DMS 273 treated with DMSO at 0.1 percent for 48 hours (cell line): Measurements from ENCODE around the gene CKAP2.
A peak's percentile ranks its signal among the peaks of the same experiment; 100 is the strongest.
"Not testable (repeated sequence)": the region's sequence is repeated elsewhere in the genome, so short reads cannot be mapped to it uniquely, and the experiment has no call there.

Source experiments
- DNase-seq: peaks from one replicate; lab custom pipeline; 2025; lab: John Stamatoyannopoulos, UW

CKAP2 gene

GRCh38 chr13:52454820-52455676 lies at the start of gene CKAP2:
TSS of gene CKAP2 (plus strand) at chr13:52455478. CDS start at chr13:52455557, 79 bp downstream.
- peak; percentile 84 for DNase-seq

- no peak for DNase-seq
These were observed 49.3 kb upstream of the CKAP2 start, which contains the start of gene THSD1 for GRCh38 chr13:52405767-52406494. TSS of gene THSD1 (minus strand) at chr13:52406172. CDS start at chr13:52402600, 3,572 bp downstream.

- DNase-seq = no peak
These were observed 48.6 kb upstream of the CKAP2 start for GRCh38 chr13:52406629-52407028.

- DNase-seq = not testable (repeated sequence)
These were observed 47.8 kb upstream of the CKAP2 start for GRCh38 chr13:52407436-52407835.

GRCh38 chr13:52408071-52408658 lies 47.1 kb upstream of the CKAP2 start:
- not testable (repeated sequence) for DNase-seq

- no peak for DNase-seq
These were observed 43.6 kb upstream of the CKAP2 start for GRCh38 chr13:52411629-52412028.

- no peak for DNase-seq
These were observed 43.1 kb upstream of the CKAP2 start for GRCh38 chr13:52412128-52412527.

GRCh38 chr13:52414051-52414450 lies 41.2 kb upstream of the CKAP2 start:
- DNase-seq = no peak

GRCh38 chr13:52414963-52415362 lies 40.3 kb upstream of the CKAP2 start:
- DNase-seq = no peak

- no peak for DNase-seq
These were observed 36.2 kb upstream of the CKAP2 start for GRCh38 chr13:52419080-52419479.

GRCh38 chr13:52421216-52421615 lies 34.1 kb upstream of the CKAP2 start:
- no peak for DNase-seq

GRCh38 chr13:52428295-52428694 lies 27.0 kb upstream of the CKAP2 start:
- peak; percentile 13 for DNase-seq

GRCh38 chr13:52432456-52432855 lies 22.8 kb upstream of the CKAP2 start:
- DNase-seq = no peak

- no peak for DNase-seq
These were observed 9.0 kb upstream of the CKAP2 start for GRCh38 chr13:52446265-52446664.

- no peak for DNase-seq
These were observed 7.9 kb upstream of the CKAP2 start for GRCh38 chr13:52447354-52447753.

- DNase-seq = no peak
These were observed 7.3 kb upstream of the CKAP2 start for GRCh38 chr13:52447815-52448552.

- no peak for DNase-seq
These were observed 5.8 kb upstream of the CKAP2 start for GRCh38 chr13:52449331-52450011.

- DNase-seq = peak; percentile 70
These were observed 5.1 kb upstream of the CKAP2 start, which contains the start of gene VPS36 for GRCh38 chr13:52450012-52450792. TSS of gene VPS36 (minus strand) at chr13:52450634. CDS start at chr13:52450594, 40 bp downstream.

GRCh38 chr13:52450793-52451116 lies 4.5 kb upstream of the CKAP2 start:
- DNase-seq = no peak

GRCh38 chr13:52451135-52451804 lies 4.0 kb upstream of the CKAP2 start:
- no peak for DNase-seq
